Neuronal stem cell (in vitro differentiated cells): ENCODE data around the gene ASZ1.
"Not testable (repeated sequence)": the region's sequence is repeated elsewhere in the genome, so short reads cannot be mapped to it uniquely, and the experiment has no call there.

ENCODE experiments used
- DNase-seq: peaks from one replicate; pipeline ENCODE4 v3.0.0-alpha.2; 2013; ENCODE audit warnings: low spot score
- H2AFZ ChIP-seq: one replicate; pipeline ENCODE4 v1.6.1; 2013; ENCODE audit warnings: mild to moderate bottlenecking, low read length, inconsistent platforms
- H2AK5ac ChIP-seq: 2 replicates; pipeline ENCODE4 v1.6.1; 2013; ENCODE audit warnings: low read depth, mild to moderate bottlenecking, inconsistent platforms, low read length, moderate library complexity, mixed read lengths
- H2BK120ac ChIP-seq: 2 replicates; pipeline ENCODE4 v1.6.1; 2013; ENCODE audit warnings: low read depth, mild to moderate bottlenecking, inconsistent platforms, low read length, moderate library complexity, mixed read lengths
- H2BK12ac ChIP-seq: one replicate; pipeline ENCODE4 v1.6.1; 2013; ENCODE audit warnings: low read length, inconsistent platforms
- H2BK15ac ChIP-seq: 2 replicates; pipeline ENCODE4 v1.6.1; 2013; ENCODE audit warnings: mild to moderate bottlenecking, low read length, inconsistent platforms, mixed read lengths
- H2BK5ac ChIP-seq: one replicate; pipeline ENCODE4 v1.6.1; 2013; ENCODE audit warnings: inconsistent platforms, mild to moderate bottlenecking, low read length, moderate library complexity
- H3K14ac ChIP-seq: one replicate; pipeline ENCODE4 v1.6.1; 2013; ENCODE audit warnings: low read length, inconsistent platforms
- H3K18ac ChIP-seq: 2 replicates; pipeline ENCODE4 v1.6.1; 2013; ENCODE audit warnings: low read length, inconsistent platforms
- H3K23ac ChIP-seq: 2 replicates; pipeline ENCODE4 v1.6.1; 2013; ENCODE audit warnings: low read depth, mild to moderate bottlenecking, mixed read lengths, low read length, inconsistent platforms; ENCODE audit not compliant: poor library complexity
- H3K27ac ChIP-seq: replicated peaks from 3 replicates; pipeline ENCODE4 v1.5.1; 2013; ENCODE audit warnings: low read length, inconsistent platforms
- H3K27me3 ChIP-seq, 3 experiments: 2 replicates each; pipeline ENCODE4 v1.6.1; 2013; ENCODE audit warnings: low read length in 3 of 3, mild to moderate bottlenecking in 2 of 3, inconsistent platforms in 1 of 3, low read depth in 1 of 3, mixed read lengths in 1 of 3, moderate library complexity in 1 of 3; ENCODE audit not compliant: control insufficient read depth in 3 of 3, insufficient read depth in 3 of 3
- H3K36me3 ChIP-seq, 2 donors: replicated peaks in 1 of 2; 2 replicates each; pipeline ENCODE4 v1.6.1; 2013; ENCODE audit warnings: low read length in 2 of 2; ENCODE audit not compliant: control insufficient read depth in 2 of 2, insufficient read depth in 2 of 2
- H3K4ac ChIP-seq: 2 replicates; pipeline ENCODE4 v1.6.1; 2013; ENCODE audit warnings: inconsistent platforms, mild to moderate bottlenecking, low read length, moderate library complexity
- H3K4me1 ChIP-seq, 2 donors: 1 replicate in 1 of 2; 2 replicates in 1 of 2; pipeline ENCODE4 v1.6.1; 2013; ENCODE audit warnings: low read length in 2 of 2, low read depth in 1 of 2; ENCODE audit not compliant: control insufficient read depth in 2 of 2, insufficient read depth in 1 of 2
- H3K4me2 ChIP-seq: one replicate; pipeline ENCODE4 v1.6.1; 2013; ENCODE audit warnings: mild to moderate bottlenecking, low read length, inconsistent platforms; ENCODE audit not compliant: insufficient read depth, poor library complexity, severe bottlenecking
- H3K4me3 ChIP-seq, 2 donors: 2 replicates each; pipeline ENCODE4 v1.5.1; 2013; ENCODE audit warnings: low read length in 2 of 2, mild to moderate bottlenecking in 2 of 2, inconsistent platforms in 1 of 2, moderate library complexity in 1 of 2
- H3K79me1 ChIP-seq: one replicate; pipeline ENCODE4 v1.6.1; 2013; ENCODE audit warnings: low read depth, mild to moderate bottlenecking, inconsistent platforms, low read length, moderate library complexity
- H3K9ac ChIP-seq: one replicate; pipeline ENCODE4 v1.6.1; 2013; ENCODE audit warnings: mild to moderate bottlenecking, low read depth, low read length, inconsistent platforms; ENCODE audit not compliant: poor library complexity
- H3K9me3 ChIP-seq, 2 donors: replicated peaks in 1 of 2; 2 replicates each; pipeline versions ENCODE3 to v1.6.1; 2013; ENCODE audit warnings: low read length in 2 of 2, mild to moderate bottlenecking in 2 of 2, inconsistent platforms in 1 of 2, low read depth in 1 of 2, mixed read lengths in 1 of 2, moderate library complexity in 1 of 2; ENCODE audit not compliant: control insufficient read depth in 2 of 2, insufficient read depth in 1 of 2
- H4K8ac ChIP-seq: one replicate; pipeline ENCODE4 v1.6.1; 2013; ENCODE audit warnings: low read depth, mild to moderate bottlenecking, inconsistent platforms, low read length, moderate library complexity
- H4K91ac ChIP-seq: one replicate; pipeline ENCODE4 v1.6.1; 2013; ENCODE audit warnings: low read length, low read depth, mild to moderate bottlenecking, inconsistent platforms; ENCODE audit not compliant: poor library complexity
- WGBS, 2 donors: extraction: QIAGEN DNeasy Blood & Tissue Kit; methylation state at CpG; one replicate each; pipeline ENCODE4 v1.1.7; 2013; ENCODE audit warnings: missing lambda C conversion rate in 2 of 2, mixed read lengths in 1 of 2; ENCODE audit not compliant: insufficient read length in 2 of 2, insufficient replicate concordance in 1 of 2; ENCODE audit errors: extremely low coverage in 2 of 2; 5-methylcytosine and 5-hydroxymethylcytosine counted together

ASZ1 gene

GRCh38 chr7:117435475-117436043 is 8.3 kb upstream of the ASZ1 start:
- Histone ChIP-seq H2BK15ac (no peak overlapping the region), H3K4me2 (no peak overlapping the region), H3K4ac (no peak overlapping the region), H3K9ac (no peak overlapping the region), H2AFZ (no peak overlapping the region), H2AK5ac (no peak overlapping the region), H3K23ac (no peak overlapping the region), H3K36me3 (no peaks in the 10 kb centered on the region), H2BK120ac (no peak overlapping the region), H3K4me1 (no peaks in the 10 kb centered on the region), H3K79me1 (no peaks in the 10 kb centered on the region), H3K18ac (no peak overlapping the region), H3K27me3 (no peaks in the 10 kb centered on the region), H2BK5ac (no peak overlapping the region), H4K8ac (no peak overlapping the region), H2BK12ac (no peak overlapping the region), H4K91ac (no peak overlapping the region), H3K14ac (no peak overlapping the region), H3K9me3 (no peaks in the 10 kb centered on the region), H3K27ac (no peak overlapping the region), H3K4me3 (no peak overlapping the region)
- WGBS, 2 donors: no CpG with 5 or more reads among the region's 2 CpGs
- no peak for DNase-seq

- Histone ChIP-seq H2BK15ac (no peak overlapping the region), H3K18ac (no peak overlapping the region), H2BK120ac (no peak overlapping the region), H3K36me3 (no peaks in the 10 kb centered on the region), H3K4me3 (no peak overlapping the region), H3K27ac (no peak overlapping the region), H2BK5ac (no peak overlapping the region), H3K4ac (no peak overlapping the region), H3K4me2 (no peak overlapping the region), H2AFZ (no peak overlapping the region), H2AK5ac (no peak overlapping the region), H3K9ac (no peak overlapping the region), H3K14ac (no peak overlapping the region), H3K9me3 (peaks cover 0 to 3% of the 10 kb centered on the region in 2 donors), H3K27me3 (no peaks in the 10 kb centered on the region), H3K79me1 (no peaks in the 10 kb centered on the region), H2BK12ac (no peak overlapping the region), H3K4me1 (peaks cover 0 to 2% of the 10 kb centered on the region in 2 donors), H4K91ac (no peak overlapping the region), H3K23ac (no peak overlapping the region), H4K8ac (no peak overlapping the region)
- WGBS, 2 donors: no CpG with 5 or more reads among the region's 3 CpGs
- DNase-seq: no peak
Observed at GRCh38 chr7:117424090-117424829, 3.0 kb downstream of the ASZ1 start.

GRCh38 chr7:117414591-117414990 is 12.7 kb downstream of the ASZ1 start:
- not testable (repeated sequence) for H2AFZ ChIP-seq, H3K4me3 ChIP-seq, H3K27ac ChIP-seq, H2BK12ac ChIP-seq, H3K14ac ChIP-seq, H3K9ac ChIP-seq, H3K4me1 ChIP-seq, H2BK120ac ChIP-seq, H3K4me2 ChIP-seq, H3K9me3 ChIP-seq, H2BK15ac ChIP-seq, H3K18ac ChIP-seq, H3K36me3 ChIP-seq, DNase-seq, H3K23ac ChIP-seq, H3K4ac ChIP-seq, H3K79me1 ChIP-seq, H2AK5ac ChIP-seq, H2BK5ac ChIP-seq, H4K8ac ChIP-seq, H4K91ac ChIP-seq, H3K27me3 ChIP-seq
- no CpG with 5 or more reads among the region's 1 CpG for WGBS, 2 donors

GRCh38 chr7:117412946-117413559 is 14.2 kb downstream of the ASZ1 start:
- WGBS, 2 donors: no CpG with 5 or more reads among the region's 3 CpGs
- Histone ChIP-seq H2AK5ac (no peak overlapping the region), H2BK15ac (no peak overlapping the region), H2BK5ac (no peak overlapping the region), H3K9ac (no peak overlapping the region), H4K8ac (no peak overlapping the region), H3K79me1 (no peaks in the 10 kb centered on the region), H3K4ac (no peak overlapping the region), H3K23ac (no peak overlapping the region), H3K36me3 (no peaks in the 10 kb centered on the region), H3K9me3 (no peaks in the 10 kb centered on the region), H2BK120ac (no peak overlapping the region), H3K4me3 (no peak overlapping the region), H3K4me1 (no peaks in the 10 kb centered on the region), H3K27me3 (no peaks in the 10 kb centered on the region), H3K27ac (no peak overlapping the region), H2BK12ac (no peak overlapping the region), H3K4me2 (no peak overlapping the region), H4K91ac (no peak overlapping the region), H2AFZ (no peak overlapping the region), H3K18ac (no peak overlapping the region), H3K14ac (no peak overlapping the region)
- DNase-seq: no peak
